Astrocyte of the hippocampus (primary cell): ENCODE measurements around the gene PFKFB3.
"Not testable (repeated sequence)": the region's sequence is repeated elsewhere in the genome, so short reads cannot be mapped to it uniquely, and the experiment has no call there.

Experiments used
- DNase-seq: peaks from one replicate; pipeline ENCODE4 v3.0.0; 2011; ENCODE audit warnings: low read depth, low spot score

Gene PFKFB3

GRCh38 chr10:6236349-6237198 lies 33.8 kb downstream of the PFKFB3 start:
- no peak for DNase-seq

DNA sequence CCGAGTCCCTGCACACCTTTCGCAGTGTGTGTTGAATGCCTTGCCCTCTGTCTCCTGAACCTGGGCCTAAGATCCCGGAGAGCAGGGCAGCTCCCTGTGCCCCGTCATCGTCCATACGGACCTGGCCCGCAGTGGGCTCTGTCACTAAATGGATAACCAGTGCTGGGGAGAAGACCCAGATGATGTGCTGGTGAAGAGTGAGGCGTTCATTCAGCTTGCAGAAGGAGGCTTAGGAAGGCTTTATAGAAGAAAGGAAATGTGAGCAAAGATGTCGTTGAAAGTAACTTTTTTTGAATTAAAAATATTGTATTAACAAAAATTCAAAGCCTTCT lies 34.4 kb downstream of the PFKFB3 start:
- DNase-seq = no peak

- DNase-seq = not testable (repeated sequence)
These were observed 36.0 kb downstream of the PFKFB3 start for GRCh38 chr10:6238587-6239212.

DNA sequence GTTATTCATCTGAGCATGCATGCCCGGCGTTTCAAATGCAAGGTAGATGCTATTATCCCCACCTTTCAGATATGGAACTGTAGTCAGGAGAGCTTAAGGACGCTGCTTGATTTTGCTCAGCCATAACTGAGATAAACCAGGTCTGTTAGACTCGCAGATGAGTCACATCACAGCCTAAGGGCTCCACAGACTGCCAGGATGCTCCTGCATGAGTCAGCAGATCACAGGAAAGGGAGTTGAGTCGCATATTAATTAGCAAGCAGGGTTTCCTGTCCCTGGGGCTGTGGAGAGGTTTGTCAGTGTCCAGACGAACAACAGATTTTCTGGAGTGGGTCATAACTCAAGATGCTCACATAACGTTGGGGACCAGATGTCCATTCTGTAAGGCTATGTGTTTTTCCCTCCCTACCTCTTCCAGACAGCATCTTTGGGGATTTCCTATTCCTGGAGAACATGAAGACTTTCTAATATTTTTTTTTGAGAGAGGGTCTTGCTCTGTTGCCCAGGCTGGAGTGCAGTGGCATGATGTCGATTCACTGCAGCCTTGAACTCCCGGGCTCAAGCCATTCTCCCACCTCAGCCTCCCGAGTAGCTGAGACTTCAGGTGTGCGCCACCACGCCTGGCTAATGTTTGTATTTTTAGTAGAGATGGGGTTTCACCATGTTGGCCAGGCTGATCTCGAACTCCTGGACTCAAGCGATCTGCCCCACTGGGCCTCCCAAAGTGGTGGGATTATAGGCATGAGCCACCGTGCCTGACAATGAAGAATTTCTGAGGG lies 36.7 kb downstream of the PFKFB3 start:
- peak; percentile 96 for DNase-seq

DNA sequence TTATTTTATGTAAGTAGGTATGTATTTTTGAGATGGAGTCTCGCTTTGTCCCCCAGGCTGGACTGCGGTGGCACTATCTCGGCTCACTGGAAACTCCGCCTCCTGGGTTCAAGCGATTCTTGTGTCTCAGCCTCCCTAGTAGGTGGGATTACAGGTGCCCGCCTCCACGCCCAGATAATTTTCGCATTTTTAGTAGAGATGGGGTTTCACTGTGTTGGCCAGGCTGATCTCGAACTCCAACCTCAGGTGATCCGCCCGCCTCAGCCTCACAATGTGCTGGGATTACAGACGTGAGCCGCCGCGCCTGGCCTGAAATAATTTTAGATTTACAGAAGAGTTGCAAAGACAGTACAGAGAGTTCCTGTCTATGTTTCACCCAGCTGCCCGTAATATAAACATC lies 37.5 kb downstream of the PFKFB3 start:
- no peak for DNase-seq

- DNase-seq = no peak
These were observed 39.4 kb downstream of the PFKFB3 start for GRCh38 chr10:6242089-6242488.

GRCh38 chr10:6244510-6244909 lies 41.8 kb downstream of the PFKFB3 start:
- DNase-seq = no peak

DNA sequence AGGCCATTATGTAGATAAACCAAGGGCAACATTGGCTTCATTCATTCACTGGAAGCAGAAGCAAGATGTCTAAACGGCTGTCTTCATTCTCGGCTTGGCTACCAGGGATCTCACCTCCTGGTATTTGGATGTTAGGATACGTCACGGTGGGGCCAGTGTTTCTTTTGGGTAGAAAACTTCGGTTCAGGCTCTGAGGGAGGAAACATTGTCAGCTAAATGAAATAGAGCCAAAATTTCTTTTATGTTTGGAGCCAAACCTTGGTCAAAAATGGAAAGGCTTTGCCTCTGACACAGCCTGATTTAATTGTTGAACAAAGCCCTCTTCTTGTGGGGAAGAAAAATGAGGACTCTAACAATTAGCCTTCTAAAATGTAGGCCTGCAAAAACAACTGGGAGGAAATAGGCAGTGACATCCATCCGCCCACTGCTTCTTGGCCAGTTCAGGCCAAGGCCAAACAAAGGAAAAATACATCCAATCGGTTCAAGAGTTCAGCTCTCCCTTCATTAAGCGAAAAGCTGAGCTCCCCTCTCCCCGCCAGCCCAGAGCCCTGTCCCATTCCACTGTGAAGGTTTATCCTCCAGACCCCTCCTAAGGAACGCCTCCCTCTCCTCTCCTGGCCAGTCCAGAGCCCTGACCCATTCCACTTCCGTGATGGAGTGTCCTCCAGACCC lies 44.4 kb downstream of the PFKFB3 start:
- DNase-seq = peak; percentile 73

- not testable (repeated sequence) for DNase-seq
These were observed 46.2 kb downstream of the PFKFB3 start for GRCh38 chr10:6248908-6249307.

DNA sequence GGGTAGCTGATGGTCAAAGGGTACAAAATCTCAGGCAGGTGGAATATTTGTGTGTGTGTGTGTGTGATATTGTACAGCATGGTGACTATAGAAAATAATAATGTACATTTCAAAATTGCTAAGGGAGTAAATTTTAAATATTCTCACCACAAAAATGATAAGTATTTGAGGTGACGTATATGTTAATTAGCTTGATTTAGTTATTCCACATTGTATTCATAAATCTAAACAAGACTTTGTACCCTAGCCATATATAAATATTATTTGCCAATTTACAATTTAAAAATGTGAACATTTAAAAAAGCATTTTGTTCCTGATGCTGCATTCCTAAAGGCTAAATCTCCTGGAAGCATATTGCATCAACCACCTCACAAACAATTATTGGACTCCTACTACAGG lies 47.0 kb downstream of the PFKFB3 start:
- no peak for DNase-seq

DNA sequence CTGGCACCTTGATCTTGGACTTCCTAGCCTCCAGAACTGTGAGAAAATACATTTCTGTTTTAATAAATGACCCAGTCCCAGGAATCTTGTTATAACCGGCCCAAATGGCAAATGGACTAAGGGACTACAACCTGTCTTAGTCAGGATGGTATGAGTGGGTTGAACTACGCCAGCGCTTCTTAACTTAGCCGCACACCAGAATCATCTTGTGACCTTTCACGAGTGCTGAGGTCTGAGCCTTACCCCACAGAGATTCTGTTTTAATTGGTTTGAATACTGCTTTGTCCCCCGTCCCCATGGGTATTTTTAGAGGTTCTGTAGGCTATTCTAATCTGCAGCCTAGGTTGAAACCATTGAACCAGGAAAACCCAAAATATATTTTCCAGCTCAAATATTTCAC lies 48.0 kb downstream of the PFKFB3 start:
- DNase-seq = no peak

GRCh38 chr10:6254201-6254600 lies 51.5 kb downstream of the PFKFB3 start:
- DNase-seq = no peak

DNA sequence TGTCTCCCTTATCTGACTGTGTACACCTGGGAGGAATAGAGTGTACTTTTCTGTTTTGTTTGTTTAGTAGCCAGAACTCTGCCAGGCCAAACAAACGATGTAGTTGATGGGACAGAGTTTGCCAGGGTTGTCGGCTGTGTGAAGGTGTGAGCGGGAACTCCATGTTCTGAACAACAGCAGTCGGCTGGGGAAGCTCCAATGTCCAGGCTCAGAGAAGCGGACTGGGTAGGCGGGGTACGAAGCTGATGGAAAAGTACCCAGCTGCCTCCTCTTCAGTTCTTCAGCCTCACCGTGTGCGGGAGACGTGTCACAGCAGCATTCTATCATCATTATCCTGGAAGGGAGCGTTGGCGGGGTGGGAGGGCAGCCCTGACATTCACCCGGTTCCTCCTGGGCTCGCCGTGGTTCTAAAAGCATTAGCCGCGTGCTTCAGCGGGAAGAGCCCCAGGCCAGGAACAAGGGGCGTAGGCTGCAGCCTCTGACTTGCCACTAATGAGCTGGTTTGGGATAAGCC lies 52.9 kb downstream of the PFKFB3 start:
- DNase-seq = no peak

- DNase-seq = no peak
These were observed 53.7 kb downstream of the PFKFB3 start for GRCh38 chr10:6256439-6256838.

DNA sequence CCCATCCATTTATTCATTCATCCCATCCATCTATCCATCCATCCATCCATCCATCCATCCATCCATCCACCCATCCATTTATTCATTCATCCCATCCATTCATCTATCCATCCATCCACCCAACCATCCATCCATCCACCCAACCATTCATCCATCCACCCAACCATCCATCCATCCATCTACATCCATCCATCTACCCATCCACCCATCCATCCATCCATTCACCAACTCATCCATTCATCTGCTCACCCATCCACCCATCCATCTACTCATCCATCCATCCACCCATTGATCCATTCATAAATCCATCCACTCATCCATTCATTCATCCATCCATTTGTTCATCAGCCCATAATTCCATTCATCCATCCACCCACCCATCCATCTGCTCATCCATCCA lies 56.4 kb downstream of the PFKFB3 start:
- no peak for DNase-seq

DNA sequence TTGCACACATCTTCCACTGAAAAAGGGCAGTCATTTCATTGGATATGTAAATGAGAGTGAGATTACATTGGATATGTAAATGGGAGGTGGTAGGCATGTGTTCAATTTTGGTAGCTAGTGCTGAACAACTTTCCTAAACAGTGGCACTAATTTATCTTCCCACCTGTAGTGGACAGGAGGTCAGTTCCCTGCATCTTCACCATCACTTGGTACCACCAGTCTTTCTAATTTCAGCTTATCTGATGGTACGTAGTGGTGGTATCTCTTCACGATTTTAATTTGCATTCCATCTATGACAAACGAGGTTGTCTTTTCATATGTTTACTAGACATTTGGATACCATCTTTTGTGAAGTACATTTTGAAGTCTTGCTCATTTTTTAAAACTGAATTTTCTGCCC lies 58.1 kb downstream of the PFKFB3 start:
- DNase-seq = no peak

GRCh38 chr10:6267941-6268340 lies 65.2 kb downstream of the PFKFB3 start:
- peak; percentile 57 for DNase-seq

- no peak for DNase-seq
These were observed 66.7 kb downstream of the PFKFB3 start for GRCh38 chr10:6269432-6269831.

DNA sequence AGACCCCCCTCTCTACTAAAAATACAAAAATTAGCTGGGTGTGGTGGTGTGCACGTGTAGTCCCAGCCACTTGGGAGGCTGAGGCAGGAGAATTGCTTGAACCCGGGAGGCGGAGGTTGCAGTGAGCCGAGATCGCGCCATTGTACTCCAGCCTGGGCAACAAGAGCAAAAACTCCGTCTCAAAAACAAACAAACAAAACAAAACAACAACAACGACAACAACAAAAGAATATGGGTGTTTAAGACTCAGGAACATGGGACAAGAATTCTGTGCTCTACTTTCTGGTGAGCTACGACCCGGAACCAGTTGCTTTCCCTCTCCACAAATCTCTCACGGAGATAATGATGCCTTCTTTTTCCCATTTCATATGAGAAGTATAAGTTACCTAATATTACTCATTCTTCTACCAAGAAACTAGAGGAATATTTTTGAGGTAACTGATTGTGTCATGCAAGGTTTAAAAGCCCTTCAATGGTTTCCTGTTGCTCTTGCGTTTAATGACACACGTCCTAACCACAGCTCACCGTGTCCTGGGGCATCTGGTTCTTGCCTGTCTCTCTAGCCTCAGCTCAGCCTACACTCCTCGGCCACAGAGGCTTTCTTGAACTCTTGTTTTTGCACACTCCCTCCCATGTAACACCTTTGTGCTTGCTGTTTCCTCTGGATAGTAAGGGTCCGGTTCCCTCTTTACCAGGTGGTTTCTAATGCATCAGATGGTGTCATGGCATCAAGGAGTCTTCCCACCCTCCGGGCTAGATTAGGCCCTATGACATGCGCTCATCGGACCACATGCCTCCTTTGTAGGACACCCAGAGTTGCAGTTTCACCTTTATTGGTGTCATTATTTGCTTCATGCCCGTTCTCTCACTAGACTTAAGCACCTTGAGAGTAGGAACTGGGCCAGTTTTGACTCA lies 67.5 kb downstream of the PFKFB3 start:
- no peak for DNase-seq

- no peak for DNase-seq
These were observed 68.2 kb downstream of the PFKFB3 start for GRCh38 chr10:6270951-6271350.

DNA sequence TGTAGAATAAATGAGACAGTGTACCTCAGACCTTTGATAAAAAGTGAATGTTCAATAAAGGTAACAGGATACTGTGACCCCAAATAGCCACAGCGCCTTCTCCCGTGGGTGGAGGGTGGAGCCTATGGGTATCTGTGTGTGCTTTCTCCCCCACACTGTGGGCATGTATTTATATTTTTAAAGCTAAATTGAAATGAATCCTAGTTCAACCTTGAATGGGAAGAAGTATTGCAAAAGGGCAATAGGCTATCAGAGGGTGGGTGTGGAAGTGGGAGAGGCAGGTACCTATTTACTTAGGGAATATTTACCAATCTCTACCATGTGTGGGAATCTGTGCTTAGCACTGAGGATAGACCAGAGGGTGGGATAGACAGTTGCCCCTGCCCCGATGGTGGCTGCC lies 68.9 kb downstream of the PFKFB3 start:
- no peak for DNase-seq
